Measurements from ENCODE around the gene MSL1. TPM values are rescaled to one million over a fixed set of nuclear protein-coding genes. Genes with fewer than 3 reads are reported as not detected.

MSL1 gene
- total and polyA plus RNA-seq, 2 donors (not counting 1 experiment from before 2014, with no cell fraction given), result 52.4 to 86.3 TPM

- H3K4me1 ChIP-seq (ENCODE audit: control insufficient read depth, extremely low read depth, insufficient read depth, low read length), result peaks cover 20% of the 10 kb centered on the region
- TF ChIP-seq CTCF (conservative IDR thresholded peaks at IDR 0.05 in 1 of 2, IDR thresholded peaks at IDR 0.05 in 1 of 2; ENCODE audit: low read depth in 1 of 2, low read length in 2 of 2), result no peak
- TF ChIP-seq EZH2 (IDR thresholded peaks at IDR 0.05; ENCODE audit: low read length, missing control alignments), result no peak
- peak overlapping the region; percentile 91 for H3K27ac ChIP-seq (ENCODE audit: insufficient read depth, low read length)
- peaks cover 26% of the 10 kb centered on the region for H3K36me3 ChIP-seq (ENCODE audit: control insufficient read depth, insufficient read depth, low read length)
- H3K4me2 ChIP-seq (ENCODE audit: extremely low read depth, insufficient read depth, low read length), result peak overlapping the region; percentile 82
- H3K9ac ChIP-seq (ENCODE audit: insufficient read depth, low read length), result peak overlapping the region; percentile 21
- peak; percentile 28 to 56 for DNase-seq (ENCODE audit: low read depth in 2 of 2)
- H2AFZ ChIP-seq (ENCODE audit: low read length), result no peak overlapping the region
- no peaks in the 10 kb centered on the region for H3K9me3 ChIP-seq (ENCODE audit: control insufficient read depth, insufficient read depth, low read depth, low read length)
- H3K4me3 ChIP-seq (replicated peaks in 1 of 4; ENCODE audit: control extremely low read depth in 1 of 4, insufficient read depth in 1 of 4, low read depth in 3 of 4, low read length in 4 of 4), result peak overlapping the region; percentile 6 to 63 (median 34)
- H3K79me2 ChIP-seq (ENCODE audit: control insufficient read depth, insufficient read depth, low read length), result peaks cover 33% of the 10 kb centered on the region
- no peaks in the 10 kb centered on the region for H4K20me1 ChIP-seq (ENCODE audit: control insufficient read depth, extremely low read depth, insufficient read depth, low read length)
- H3K27me3 ChIP-seq (ENCODE audit: control insufficient read depth, insufficient read depth, low read length), result no peaks in the 10 kb centered on the region
Measured at GRCh38 chr17:40097931-40098845, 23.6 kb upstream of the MSL1 start.

- peak overlapping the region; percentile 92 for H3K9ac ChIP-seq (ENCODE audit: insufficient read depth, low read length)
- H2AFZ ChIP-seq (ENCODE audit: low read length), result no peak overlapping the region
- H3K4me2 ChIP-seq (ENCODE audit: extremely low read depth, insufficient read depth, low read length), result peak overlapping the region; percentile 96
- TF ChIP-seq EZH2 (IDR thresholded peaks at IDR 0.05; ENCODE audit: low read length, missing control alignments), result no peak
- no peak for TF ChIP-seq CTCF (conservative IDR thresholded peaks at IDR 0.05 in 1 of 2, IDR thresholded peaks at IDR 0.05 in 1 of 2; ENCODE audit: low read depth in 1 of 2, low read length in 2 of 2)
- H3K36me3 ChIP-seq (ENCODE audit: control insufficient read depth, insufficient read depth, low read length), result peaks cover 20% of the 10 kb centered on the region
- DNase-seq (ENCODE audit: low read depth in 2 of 2), result peak; percentile 98 to 99
- peak overlapping the region; percentile 84 to 100 (median 90) for H3K4me3 ChIP-seq (replicated peaks in 1 of 4; ENCODE audit: control extremely low read depth in 1 of 4, insufficient read depth in 1 of 4, low read depth in 3 of 4, low read length in 4 of 4)
- peaks cover 33% of the 10 kb centered on the region for H3K79me2 ChIP-seq (ENCODE audit: control insufficient read depth, insufficient read depth, low read length)
- H3K27me3 ChIP-seq (ENCODE audit: control insufficient read depth, insufficient read depth, low read length), result no peaks in the 10 kb centered on the region
- no peaks in the 10 kb centered on the region for H4K20me1 ChIP-seq (ENCODE audit: control insufficient read depth, extremely low read depth, insufficient read depth, low read length)
- H3K9me3 ChIP-seq (ENCODE audit: control insufficient read depth, insufficient read depth, low read depth, low read length), result no peaks in the 10 kb centered on the region
- H3K27ac ChIP-seq (ENCODE audit: insufficient read depth, low read length), result peak overlapping the region; percentile 91
- peaks cover 20% of the 10 kb centered on the region for H3K4me1 ChIP-seq (ENCODE audit: control insufficient read depth, extremely low read depth, insufficient read depth, low read length)
Measured at GRCh38 chr17:40098846-40099618, 22.7 kb upstream of the MSL1 start.
